ENCODE measurements around the gene CPT1C.

- TF ChIP-seq CTCF (IDR thresholded peaks at IDR 0.05; ENCODE audit: low read depth, low read length, poor library complexity, severe bottlenecking), result no peak
- TF ChIP-seq EZH2phosphoT487 (IDR thresholded peaks at IDR 0.05; ENCODE audit: borderline replicate concordance, low read length), result no peak
Measured at GRCh38 chr19:49718991-49719390, 28.1 kb downstream of the CPT1C start.
